Stimulated activated CD8-positive, alpha-beta memory T cell treated with anti-CD3 and anti-CD28 coated beads, Interleukin-15, amount 100 ng/mL, for 48 hours (primary cell): ENCODE measurements around the gene SVEP1.
"Not testable (repeated sequence)": the region's sequence is repeated elsewhere in the genome, so short reads cannot be mapped to it uniquely, and the experiment has no call there.

ENCODE experiments used
- DNase-seq, 2 donors: peaks; one replicate each; pipeline ENCODE4 v3.0.0-alpha.2; 2020; ENCODE audit warnings: low read depth in 2 of 2

SVEP1 gene

GRCh38 chr9:110579034-110579861 lies at the start of gene SVEP1:
SVEP1 (minus strand) TSS chr9:110579741; CDS start chr9:110579543, 198 bp downstream.
- DNase-seq, result no peak

DNA sequence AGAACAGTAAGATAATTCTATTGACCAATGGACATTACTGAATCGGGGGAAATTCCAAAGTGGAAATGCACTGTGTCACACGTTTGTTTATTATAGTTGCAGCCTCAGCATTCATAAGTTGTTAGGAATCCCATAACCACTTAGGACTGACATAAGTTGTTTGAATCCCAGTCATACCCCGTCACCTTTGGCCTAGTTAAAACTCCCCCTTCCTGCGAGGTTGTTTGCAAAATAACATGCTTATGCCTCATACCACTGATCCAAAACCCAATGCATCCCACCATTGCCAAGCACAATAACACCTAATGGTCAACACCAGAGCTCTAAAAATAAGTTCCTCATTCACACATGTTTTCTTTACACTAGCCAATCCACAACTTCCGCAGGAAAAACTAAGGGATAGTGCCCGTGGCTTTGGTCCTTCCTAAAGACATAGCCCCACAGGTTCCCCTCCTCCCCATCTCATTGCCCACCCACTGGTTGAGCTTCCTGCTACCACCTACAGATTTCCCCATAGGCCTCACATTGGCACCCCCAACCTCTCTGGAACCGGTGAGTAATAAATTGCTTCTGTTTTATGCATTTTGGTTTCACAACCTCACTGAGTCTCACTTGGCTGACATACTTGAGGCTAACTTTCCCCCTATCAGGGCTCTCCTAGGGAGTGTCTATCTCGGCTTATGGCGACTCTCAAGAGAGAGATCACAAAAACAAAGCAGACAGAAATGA lies 46.7 kb upstream of the SVEP1 start:
- peak; percentile 20 to 32 for DNase-seq

DNA sequence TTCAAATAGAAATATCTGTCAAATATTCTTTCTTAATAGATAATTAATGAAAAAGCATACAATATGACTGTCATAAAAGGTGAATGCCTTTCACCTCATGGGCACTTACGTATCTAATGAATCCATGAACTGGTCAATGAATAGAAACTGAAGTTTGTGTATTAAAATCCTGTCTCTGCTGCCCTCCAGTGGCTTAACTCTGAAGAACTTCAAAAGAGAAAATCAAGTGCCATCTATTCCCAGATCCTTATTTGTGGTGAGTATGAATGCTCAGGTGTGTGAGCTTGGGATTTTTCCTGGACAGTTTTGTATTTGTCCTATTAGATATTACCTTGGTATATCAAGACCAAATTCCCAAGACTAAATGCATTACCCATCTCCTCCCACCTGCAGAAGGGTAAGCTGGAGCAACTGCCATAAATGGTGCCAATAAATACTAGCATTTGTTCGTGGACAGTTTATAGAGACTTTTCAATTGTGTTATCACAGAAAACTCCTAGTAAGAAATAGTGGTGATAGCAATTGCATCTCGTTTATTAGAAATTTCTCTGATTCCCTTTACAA lies 44.0 kb upstream of the SVEP1 start:
- no peak for DNase-seq

- DNase-seq, result no peak
These were observed 42.8 kb upstream of the SVEP1 start for GRCh38 chr9:110622368-110622767.

DNA sequence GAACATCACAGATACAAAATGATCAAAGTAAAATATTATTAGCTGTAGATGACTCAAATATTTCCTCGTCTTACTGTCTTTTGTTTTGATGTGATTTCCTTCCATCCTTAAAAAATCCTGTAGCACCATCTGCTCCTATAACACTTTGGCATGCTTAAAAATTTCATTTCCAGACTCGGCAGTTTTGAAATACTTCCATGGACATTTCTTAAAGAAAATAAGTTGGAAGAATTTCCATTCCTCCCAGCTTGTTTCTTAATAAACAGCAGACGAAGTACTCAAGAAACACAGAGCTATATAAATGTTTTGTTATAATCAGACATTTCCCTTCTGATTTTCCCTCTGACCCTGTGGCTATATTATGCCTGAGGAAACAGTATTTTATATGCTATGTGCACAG lies 41.2 kb upstream of the SVEP1 start:
- no peak for DNase-seq

- no peak for DNase-seq
These were observed 40.3 kb upstream of the SVEP1 start for GRCh38 chr9:110619831-110620230.

- no peak for DNase-seq
These were observed 36.0 kb upstream of the SVEP1 start for GRCh38 chr9:110615498-110615897.

DNA sequence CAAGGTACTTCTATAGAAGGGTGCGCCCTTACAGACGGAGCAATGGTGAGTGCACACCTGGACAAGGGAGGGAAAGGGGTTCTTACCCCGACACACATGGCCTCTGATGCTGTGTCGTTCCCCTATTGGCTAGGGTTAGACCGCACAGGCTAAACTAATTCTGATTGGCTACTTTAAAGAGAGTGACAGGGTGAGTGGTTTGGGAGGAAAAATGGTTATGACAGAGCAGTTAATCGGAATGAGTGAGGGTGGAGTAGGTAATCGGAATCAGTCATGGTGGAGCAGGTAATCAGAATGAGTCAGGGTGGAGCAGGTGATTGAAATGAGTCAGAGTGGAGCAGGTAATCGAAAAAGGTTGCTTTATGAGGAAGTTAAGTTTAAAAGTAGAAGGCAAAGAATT lies 35.0 kb upstream of the SVEP1 start:
- not testable (repeated sequence) for DNase-seq

DNA sequence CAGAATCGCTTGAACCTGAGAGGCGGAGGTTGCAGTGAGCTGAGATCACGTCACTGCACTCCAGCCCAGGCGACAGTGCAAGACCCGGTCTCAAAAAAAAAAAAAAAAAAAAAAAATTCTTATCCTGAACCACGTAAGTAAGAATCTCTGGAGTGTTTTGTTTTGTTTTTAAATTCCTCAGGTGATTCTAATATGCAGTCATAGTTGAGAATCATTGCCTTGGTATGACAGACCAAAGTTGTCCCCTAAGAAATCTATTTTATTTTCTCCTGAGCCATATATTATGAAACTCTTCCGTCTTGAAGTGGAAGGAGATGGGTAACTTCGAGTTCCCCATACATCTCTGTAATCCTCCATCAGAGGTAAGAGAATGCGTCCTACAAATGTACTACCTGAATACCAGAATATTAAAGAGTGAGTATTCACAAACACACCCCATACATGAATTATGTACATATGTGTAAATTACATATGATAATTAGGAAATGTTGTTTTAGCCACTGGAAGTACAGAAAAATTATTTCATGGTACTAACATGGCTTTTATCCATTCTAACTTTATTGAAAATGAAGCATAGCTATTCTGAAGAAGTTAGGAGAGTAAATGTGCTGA lies 26.7 kb upstream of the SVEP1 start:
- no peak for DNase-seq

DNA sequence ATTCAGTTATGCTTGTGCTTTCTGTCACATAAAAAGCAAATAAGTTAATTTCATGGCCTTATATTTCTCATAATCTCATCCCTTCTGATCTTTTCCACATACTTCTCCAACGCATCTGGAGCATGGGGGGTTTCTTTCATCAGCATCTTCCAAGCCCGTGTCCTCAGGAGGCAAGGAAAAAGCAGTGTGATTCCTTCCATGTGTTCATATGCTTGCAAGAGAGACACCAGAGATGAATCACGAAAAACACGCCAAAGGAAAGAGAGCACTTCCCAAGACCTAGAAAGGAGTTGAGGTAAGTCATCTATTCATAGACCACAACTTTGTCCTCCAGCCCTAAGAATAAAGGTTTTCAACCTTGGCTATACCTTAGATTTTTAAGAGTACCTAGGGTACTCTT lies 26.0 kb upstream of the SVEP1 start:
- DNase-seq, result no peak

- no peak for DNase-seq
These were observed 24.6 kb upstream of the SVEP1 start for GRCh38 chr9:110604171-110604601.

- no peak for DNase-seq
These were observed 22.7 kb upstream of the SVEP1 start for GRCh38 chr9:110602281-110602680.

DNA sequence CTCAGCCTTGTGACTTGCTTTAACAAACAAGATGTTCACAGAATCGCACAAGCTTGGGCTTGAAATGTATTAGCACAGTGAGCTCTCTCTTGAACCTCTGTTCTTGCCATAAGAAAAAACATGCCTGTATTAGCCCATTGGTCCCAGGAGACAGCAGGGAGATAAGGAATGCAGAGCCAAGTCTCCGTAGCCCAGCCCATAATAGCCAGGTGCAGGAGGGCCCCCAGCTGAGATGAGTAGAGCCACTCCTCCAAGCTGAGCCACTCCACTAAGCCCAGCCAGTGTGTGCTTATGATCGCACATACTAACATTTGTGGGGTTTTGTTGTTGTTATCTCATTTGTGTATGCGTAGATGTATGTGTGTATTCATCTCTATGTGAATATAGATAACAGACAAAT lies 21.6 kb upstream of the SVEP1 start:
- DNase-seq, result no peak

DNA sequence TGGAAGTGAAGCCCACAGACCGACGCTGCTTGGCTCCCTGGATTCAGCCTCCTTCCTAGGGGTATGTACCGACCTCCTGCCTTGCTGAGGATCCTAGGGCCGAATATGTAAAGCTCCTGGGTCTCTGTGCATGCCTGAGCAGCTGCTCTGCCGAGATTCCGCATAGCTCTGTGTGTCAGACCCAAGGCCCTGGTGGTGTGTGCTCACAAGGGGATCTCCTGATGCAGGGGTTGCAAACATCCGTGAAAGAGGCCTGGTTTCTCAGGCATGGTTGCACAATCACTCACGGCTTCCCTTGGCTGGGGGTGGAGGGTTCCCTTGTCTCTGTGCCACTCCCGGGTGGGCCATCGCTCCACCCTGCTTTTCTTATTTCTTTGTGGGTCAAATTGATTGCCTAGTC lies 19.9 kb upstream of the SVEP1 start:
- DNase-seq, result no peak

- no peak for DNase-seq
These were observed 12.7 kb upstream of the SVEP1 start for GRCh38 chr9:110592044-110592830.

DNA sequence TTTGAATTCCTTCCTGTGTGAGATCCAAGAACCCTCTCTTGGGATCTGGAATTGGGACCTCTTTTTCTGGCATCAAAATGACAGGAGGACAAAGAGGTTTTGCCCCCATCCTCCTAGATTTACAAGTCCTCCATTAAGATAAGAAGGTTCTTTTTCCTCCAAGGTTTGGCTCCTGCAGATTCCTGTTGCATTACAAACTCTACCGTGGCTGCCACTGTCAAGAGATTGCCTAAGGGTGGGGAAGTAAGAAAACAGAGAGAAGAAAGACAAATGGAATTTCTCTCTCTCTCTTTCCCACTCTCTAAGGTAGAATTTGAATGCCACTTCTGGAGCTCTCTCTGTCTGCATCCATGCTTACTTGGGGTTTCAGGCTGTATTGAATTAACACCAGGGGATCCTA lies 12.0 kb upstream of the SVEP1 start:
- DNase-seq, result no peak

GRCh38 chr9:110590816-110591215 lies 11.3 kb upstream of the SVEP1 start:
- DNase-seq, result no peak

GRCh38 chr9:110588296-110588695 lies 8.8 kb upstream of the SVEP1 start:
- DNase-seq, result no peak

DNA sequence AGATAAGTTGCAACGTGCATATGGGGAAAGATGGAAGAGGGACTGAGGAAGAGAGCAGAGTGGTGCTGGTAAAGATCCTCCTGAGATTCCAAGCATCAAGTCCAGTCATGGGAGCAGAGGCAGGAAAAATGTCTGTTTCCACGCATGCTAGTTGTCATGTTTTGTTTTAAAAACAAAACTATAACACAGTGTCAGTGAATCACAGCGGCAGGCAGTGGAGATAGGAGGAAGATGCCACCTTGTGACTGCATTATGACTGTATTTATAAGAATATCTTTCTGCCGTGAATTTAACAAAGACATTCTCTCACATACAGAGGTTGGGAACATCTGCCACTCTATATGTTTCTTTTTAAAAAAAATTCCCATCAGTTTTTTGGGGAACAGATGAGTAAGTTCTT lies 3.7 kb upstream of the SVEP1 start:
- DNase-seq, result no peak

DNA sequence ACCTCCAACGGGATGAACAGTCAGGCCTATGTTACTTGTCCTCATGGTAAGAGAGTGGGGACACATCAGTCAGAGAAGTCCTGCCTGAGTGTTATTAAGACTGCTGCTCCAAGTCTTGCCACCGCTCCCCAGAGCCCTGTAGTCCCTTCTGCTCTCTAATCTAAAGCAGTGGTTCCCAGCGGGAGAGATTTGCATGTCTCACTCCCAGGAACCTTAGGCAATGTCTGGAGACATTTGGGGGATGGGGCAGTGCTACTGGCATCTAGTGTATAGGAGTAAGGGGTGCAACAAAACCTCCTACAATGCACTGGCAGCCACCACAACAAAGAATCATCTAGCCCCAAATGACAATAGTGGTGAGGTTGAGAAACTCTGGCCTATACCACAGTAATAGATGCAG lies 2.6 kb upstream of the SVEP1 start:
- no peak for DNase-seq

DNA sequence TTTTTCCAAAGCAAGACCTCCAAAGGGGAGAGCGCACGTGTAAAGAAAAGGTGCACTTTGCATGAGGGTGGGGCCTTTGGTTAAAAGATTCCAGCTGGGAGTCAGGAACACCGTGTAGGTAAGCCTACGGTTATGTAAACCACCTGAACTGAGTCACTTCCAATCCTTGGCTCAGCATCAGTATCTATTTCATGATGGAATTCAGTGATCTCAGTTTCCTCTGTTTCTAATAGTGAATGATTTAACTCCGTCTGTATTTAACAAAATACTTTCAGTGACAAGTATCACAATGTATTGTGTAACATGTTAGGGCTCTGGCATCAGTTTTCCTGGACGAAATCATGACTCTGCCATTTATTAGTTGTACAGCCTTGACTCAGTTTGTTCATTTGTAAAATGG lies 1.3 kb upstream of the SVEP1 start:
- DNase-seq, result no peak

GRCh38 chr9:110579862-110580219 lies 300 bp upstream of the SVEP1 start:
- DNase-seq, result no peak
